NCI-H524 treated with DMSO at 0.1 percent for 48 hours (cell line): ENCODE data around the gene EMX1.

Source experiments
- DNase-seq: peaks from one replicate; lab custom pipeline; 2025; lab: John Stamatoyannopoulos, UW

Gene EMX1

GRCh38 chr2:72917138-72917876, at the start of gene EMX1:
EMX1 (plus strand) TSS chr2:72917519; CDS start chr2:72917853, 334 bp downstream.
- no peak for DNase-seq

GRCh38 chr2:72871060-72871459, 46.3 kb upstream of the EMX1 start:
- DNase-seq: no peak

GRCh38 chr2:72871880-72872279, 45.4 kb upstream of the EMX1 start:
- no peak for DNase-seq

GRCh38 chr2:72883356-72883962, 33.9 kb upstream of the EMX1 start:
- DNase-seq: no peak

- no peak for DNase-seq
These were observed 30.8 kb upstream of the EMX1 start for GRCh38 chr2:72886505-72887031.

GRCh38 chr2:72887032-72887739, 30.1 kb upstream of the EMX1 start, which contains the start of gene SPR:
SPR (plus strand) TSS chr2:72887408; CDS start chr2:72887433, 25 bp downstream.
- DNase-seq: no peak

GRCh38 chr2:72887740-72888437, 29.4 kb upstream of the EMX1 start:
- DNase-seq: peak; percentile 47

- no peak for DNase-seq
These were observed 28.7 kb upstream of the EMX1 start for GRCh38 chr2:72888438-72889202.

- DNase-seq: no peak
These were observed 27.3 kb upstream of the EMX1 start for GRCh38 chr2:72889991-72890390.

GRCh38 chr2:72891091-72891818, 26.1 kb upstream of the EMX1 start:
- no peak for DNase-seq

GRCh38 chr2:72892506-72893173, 24.7 kb upstream of the EMX1 start:
- DNase-seq: no peak

- no peak for DNase-seq
These were observed 23.6 kb upstream of the EMX1 start for GRCh38 chr2:72893594-72894319.

GRCh38 chr2:72894514-72894913, 22.8 kb upstream of the EMX1 start:
- no peak for DNase-seq

GRCh38 chr2:72895154-72895553, 22.2 kb upstream of the EMX1 start:
- no peak for DNase-seq

GRCh38 chr2:72895759-72896281, 21.5 kb upstream of the EMX1 start:
- peak; percentile 51 for DNase-seq

GRCh38 chr2:72896446-72896845, 20.9 kb upstream of the EMX1 start:
- no peak for DNase-seq

GRCh38 chr2:72897785-72898584, 19.3 kb upstream of the EMX1 start:
- DNase-seq: no peak

GRCh38 chr2:72898585-72898906, 18.8 kb upstream of the EMX1 start:
- no peak for DNase-seq
